GM18520 (cell line): ENCODE results near the gene MALT1.
"Not testable (repeated sequence)": the region's sequence is repeated elsewhere in the genome, so short reads cannot be mapped to it uniquely, and the experiment has no call there.

Experiments used
- ATAC-seq: cut with Tn5 transposase; IDR thresholded peaks from one replicate; pipeline ENCODE4 v1.9.1; 2021; ENCODE audit not compliant: unreplicated experiment

Gene MALT1

DNA sequence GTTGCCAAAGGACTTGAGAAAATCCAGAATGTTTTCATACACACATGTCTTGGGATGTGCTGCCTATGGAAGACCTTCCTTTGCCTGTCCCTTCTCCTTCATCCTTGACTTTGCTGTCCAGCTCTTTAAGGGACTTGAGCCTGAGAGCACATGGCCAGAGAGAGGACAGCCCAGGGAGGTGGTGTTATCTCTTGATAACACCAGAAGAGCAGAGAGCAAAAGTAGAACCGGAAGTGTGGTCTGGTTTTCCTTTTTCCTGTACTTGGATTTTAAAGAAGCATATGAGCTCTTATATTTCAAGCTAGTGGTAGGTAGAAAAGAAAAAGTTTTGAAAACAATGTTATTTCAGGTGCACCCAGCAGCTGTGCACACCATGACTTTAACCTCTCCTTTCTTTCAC, 99.3 kb downstream of the MALT1 start:
- ATAC-seq: no peak

DNA sequence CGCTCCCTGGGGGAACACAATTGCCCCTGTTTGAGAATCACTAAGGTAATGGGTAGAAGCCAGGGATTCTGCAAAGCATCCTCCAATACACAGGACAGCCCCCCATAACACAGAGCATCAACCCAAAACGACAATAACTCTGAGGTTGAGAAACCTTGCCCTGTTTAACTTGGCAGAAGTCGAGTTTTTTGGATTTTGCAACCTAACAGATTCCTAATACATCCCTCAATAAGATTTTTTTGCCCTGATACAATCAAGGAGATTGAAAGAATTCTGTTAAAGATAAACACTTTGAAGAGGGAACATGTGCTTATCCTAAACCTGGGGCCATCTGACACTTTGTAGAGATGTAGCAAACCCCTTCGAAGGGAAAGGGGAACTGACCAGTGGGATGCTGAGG, 100.9 kb downstream of the MALT1 start:
- ATAC-seq: no peak

DNA sequence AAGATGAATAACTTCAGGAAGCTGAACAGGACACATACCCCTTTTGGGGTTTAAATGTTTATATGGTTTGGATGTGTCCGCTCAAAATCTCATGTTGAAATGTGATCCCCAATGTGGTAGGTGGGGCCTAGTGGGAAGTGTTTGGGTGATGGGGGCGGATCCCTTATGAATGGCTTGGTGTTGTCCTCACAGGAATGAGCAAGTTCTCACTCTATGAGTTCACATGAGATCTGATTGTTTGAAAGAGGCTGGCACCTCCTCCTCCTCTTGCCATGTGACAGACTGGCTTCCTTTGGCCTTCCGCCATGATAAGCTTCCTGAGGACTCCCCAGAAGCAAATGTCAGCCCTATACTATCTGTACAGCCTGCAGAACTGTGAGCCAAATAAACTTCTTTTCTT, 104.8 kb downstream of the MALT1 start:
- no peak for ATAC-seq

DNA sequence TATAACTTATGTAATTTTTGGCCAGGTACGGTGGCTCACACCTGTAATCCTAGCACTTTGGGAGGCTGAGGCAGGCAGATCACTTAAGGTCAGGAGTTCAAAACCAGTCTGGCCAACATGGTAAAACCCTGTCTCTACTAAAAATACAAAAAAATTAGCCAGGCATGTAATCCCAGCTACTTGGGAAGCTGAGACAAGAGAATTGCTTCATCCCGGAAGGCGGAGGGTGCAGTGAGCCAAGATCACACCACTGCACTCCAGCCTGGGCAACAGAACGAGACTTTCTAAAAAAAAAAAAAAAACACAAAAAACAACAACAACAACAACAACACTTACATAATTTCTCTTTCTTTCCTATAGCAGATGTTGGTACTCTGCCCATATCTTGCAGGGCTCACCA, 105.3 kb downstream of the MALT1 start:
- ATAC-seq: not testable (repeated sequence)

DNA sequence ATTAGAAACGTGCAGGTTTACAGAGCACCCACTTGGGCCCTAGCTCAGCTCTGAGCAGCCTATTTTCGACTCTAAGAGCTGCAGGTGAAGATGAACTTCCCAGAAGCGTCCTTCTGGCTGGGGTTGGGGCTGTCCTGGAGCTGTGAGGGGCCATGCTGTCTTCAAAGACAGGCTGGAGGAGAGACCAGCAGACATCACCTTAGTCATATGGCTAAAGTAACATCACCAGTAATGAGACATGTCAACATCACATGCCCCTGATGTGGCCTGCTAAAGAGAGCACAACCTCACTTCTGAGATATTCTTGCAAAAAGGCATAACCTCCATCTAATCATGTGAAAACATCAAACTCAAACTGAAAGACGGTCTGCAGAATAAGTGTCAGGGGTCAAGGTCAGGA, 106.2 kb downstream of the MALT1 start:
- no peak for ATAC-seq

DNA sequence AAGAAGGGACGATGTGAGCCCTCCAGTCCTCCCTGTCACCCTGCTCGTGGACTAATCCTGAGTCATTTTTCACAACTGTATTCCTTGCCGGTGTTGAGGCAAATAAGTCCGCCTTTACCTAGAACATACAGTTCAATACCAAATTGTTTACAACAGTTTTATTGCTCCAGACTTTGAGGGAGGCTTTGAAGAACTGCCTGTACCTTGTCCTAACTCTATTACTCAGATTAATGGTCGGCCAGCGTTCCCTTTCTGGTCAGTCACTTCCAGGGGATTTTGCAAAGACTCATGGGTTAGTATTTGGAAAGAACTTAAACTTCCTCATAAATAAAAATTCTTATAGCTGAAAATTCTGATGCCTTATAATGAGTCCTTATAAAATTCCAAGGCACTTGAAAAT, 108.3 kb downstream of the MALT1 start:
- ATAC-seq: no peak

DNA sequence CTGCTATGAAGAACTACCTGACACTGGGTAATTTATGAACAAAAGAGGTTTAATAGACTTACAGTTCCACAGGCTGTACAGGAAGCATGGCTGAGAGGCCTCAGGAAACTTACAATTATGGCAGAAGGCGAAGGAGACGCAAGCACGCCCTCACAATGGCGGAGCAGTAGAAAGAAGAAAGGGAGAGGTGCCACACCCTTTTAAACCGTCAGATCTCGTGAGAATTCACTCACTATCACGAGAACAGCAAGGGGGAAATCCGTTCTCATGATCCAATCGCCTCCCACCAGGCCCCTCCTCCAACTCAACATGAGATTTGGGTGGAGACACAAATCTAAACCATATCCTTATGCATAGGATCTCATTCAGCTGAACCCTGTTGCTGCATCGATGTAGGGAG, 108.8 kb downstream of the MALT1 start:
- no peak for ATAC-seq

DNA sequence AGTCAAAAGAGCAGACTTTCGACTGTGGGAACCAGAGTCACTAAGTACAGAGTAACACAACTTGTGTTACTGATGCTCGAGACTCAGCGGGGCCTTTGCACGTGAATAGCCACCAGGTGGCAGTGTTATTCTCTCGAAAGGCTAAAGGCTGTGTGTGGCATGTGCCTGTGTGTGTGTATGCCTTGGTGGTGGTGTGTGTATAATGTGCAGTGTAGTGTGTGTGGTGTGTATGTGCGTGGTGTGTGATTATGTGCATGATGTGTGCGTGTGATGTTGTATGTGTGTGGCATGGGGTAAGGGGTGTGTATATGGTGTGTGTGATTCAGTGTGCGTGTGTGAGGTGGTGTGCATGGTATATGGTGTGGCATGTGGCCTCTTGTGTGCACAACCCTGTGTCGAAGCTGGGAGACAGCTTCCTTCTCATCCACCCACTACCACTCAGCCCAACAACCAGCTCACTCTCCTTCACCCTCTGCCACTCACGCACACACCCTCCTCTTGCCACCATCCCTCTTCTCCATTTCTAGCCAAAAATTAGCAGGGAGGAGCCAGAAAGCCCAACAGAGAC, 110.4 kb downstream of the MALT1 start:
- ATAC-seq: no peak

DNA sequence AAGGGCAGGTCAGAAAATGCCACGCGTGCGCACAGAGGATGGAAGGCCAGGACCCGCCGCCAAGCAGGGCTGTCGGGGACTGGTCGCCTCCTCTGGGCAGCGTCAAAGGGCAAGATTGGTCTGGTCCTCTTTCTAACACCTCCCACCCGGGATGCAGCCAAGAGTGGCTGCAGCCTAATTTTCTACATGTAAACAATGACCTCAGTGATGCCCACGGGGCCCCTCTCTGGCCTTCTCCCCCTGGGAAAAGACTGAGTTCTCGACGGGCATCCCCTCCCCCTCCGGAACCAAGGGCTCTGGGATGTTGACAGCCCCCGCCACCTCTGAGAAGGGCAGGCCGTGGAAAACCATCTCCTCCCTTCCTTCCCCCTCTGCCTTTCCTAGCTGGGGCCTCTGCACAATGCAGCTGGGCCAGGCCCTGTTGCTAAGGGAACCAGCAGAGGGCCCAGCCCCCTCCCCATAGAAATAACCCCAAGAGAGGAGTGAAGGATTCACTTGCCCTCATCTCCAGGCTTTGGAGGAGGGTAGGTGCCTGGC, 113.4 kb downstream of the MALT1 start:
- no peak for ATAC-seq

DNA sequence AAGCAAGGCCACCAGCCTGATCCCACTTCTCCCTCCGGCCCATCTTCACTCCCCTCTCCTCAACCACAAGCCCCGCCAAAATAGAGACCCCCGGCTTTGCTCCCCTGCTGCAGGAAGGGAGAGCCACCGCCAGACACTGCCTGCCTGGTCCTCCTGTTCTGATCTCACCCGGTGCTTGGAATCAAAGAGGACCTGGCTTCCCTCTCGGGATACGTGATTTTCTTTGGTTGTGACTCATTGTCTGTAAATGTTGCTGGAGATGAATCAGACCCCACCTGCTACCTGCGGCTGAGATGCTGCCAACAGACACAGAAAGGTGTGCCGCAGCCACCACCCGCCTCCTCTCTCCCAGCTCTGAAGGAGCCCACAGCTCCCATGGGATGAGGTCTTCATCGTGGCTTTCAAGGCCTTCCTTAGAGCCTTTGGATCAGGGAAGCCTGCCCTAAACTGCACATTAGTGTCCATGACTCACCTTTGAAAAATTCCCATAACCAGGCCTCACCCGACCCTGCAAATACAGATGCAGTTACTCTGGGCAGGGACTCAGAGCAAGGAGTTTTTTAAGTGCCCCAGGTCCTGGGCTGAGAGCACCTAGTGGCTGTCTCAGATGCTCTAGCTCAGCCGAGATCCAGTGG, 114.0 kb downstream of the MALT1 start:
- no peak for ATAC-seq

DNA sequence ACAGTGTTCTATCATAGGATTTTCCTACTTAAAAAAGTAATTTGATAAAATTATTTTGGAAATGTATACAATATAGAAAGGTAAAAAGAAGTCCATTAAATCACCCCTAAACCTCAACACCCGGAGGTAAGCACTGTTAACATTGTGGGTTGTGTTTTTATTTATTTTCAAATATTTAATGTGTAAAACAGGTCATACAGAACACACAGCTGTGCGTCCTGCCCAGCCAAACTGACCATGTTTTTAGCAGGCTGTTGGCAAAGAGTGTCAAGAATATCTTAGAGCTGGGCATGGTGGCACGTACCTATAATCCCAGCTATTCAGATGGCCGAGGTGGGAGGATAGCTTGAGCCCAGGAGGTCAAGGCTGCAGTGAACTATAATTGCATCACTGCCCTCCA, 114.6 kb downstream of the MALT1 start:
- no peak for ATAC-seq

DNA sequence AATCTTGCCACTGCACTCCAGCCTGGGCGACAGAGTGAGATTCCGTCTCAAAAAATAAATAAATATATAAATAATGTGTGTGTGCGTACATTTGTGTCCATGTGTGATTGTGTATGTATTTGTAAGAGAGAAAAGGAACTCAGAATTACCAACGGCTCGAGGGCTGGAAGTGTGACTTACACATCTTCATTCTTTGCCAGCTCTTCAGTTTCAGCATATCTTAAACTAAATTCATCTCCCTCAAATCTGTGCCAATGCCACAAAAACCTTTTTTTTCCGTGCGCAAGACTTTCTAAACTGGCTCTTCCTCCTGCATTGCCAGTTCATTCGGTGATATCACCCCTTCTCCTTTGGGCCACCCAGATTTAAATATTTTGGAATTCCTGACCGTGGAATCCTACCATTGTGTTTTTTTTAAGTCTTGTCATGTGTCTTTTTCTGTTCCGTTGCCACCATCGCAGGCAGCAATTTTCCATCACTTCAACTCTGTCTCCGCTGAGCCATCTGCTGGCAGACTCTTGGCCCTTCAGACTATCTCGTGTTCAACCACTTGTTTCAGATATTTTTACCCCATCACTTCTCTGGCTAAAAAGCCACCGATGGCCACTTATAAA, 116.4 kb downstream of the MALT1 start:
- ATAC-seq: no peak

DNA sequence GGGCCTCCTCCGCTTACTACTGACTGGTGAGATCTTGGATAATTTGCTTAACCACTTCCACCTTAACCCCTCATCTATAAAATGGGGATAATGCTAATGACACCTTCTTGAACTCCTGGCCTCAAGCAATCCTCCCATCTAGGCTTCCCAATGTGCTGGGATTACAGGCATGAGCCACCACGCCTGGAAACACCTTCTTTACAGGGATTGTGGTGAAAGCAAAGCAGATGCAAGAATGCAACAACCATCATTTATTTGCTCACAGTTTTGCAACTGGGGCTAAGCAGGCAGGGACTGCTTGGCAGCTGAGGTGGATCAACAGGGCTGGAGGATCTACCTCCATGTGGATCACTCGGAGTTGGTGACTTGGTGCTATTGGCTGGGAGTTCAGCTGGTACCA, 117.2 kb downstream of the MALT1 start:
- no peak for ATAC-seq

DNA sequence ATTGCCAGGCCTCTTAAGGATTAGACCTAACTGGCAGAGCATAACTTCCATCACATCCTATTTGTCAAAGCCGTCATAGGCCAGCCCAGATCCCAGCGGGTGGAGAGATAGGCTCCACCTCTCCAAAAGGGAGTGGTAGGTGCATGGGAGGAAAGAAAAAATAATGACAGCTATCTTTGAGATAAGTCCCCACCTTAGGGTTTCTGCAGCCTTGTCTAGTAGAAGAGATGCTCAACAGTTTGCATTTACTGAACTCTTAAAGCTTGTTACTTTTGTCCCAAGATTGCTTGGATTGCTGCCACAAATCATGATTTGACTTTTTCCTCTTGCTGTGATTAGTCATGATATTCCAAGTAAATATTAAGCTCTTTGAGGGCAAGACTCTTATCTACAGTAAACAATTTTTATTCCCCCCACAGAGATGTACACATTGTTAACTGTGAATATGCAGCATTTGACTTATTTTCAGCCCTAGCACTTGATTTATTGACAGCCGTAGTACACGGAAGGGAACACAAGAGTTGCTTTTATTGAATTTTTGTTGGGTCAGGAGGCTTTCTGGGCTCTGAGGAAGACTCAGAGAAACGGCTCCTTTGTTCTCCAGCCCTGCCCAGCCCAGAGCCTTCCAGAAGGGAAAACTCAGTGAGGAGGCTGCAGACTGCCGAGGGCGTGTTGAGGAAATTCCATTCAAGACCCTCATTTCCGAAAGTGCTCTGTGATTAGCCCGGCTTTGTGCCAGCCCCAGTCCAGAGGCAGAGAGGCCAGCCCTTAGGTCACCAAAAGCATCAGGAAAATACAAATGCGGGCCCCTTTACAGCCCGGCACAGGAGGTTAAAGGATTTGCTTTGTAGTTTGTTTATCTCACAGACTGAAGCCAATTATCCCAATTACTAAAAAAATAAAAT, 118.0 kb downstream of the MALT1 start:
- ATAC-seq: no peak

DNA sequence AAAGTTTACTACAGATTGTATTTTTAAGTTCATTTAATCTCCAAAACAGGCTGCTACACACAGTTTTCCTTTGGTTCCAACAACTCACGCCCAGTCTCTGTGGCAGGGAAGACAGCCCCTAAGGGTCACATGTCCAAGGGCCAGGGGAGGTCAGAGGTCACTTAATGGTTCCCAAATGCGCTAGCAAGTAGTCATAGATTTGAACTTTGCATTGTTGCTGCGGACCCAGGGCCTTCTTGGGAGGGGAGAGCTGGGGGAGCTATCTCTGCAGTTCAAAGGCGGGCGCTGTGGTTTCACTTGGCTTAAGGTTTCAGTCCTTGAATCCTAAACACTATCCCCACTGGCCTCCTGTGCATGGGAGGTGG, 118.6 kb downstream of the MALT1 start:
- no peak for ATAC-seq

DNA sequence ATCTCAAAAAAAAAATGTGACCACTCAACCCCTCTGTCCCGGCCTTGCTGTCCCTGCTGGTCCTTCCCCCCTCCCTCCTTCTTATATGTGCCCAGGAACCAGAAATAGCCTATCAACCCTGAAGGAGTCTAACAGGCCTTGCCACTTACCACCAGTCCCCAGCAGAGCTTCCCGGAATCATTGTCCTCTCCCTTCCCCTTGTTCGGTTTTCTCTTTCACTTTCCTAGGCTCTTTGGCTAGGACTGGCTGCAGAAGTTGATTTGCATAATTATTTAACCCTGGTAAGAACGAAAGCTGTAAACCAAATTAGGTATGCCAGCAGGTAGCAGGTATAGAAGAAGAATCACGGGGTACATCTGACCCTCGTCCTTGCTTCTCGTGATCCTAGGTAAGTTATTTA, 120.8 kb downstream of the MALT1 start:
- peak; percentile 81 for ATAC-seq

DNA sequence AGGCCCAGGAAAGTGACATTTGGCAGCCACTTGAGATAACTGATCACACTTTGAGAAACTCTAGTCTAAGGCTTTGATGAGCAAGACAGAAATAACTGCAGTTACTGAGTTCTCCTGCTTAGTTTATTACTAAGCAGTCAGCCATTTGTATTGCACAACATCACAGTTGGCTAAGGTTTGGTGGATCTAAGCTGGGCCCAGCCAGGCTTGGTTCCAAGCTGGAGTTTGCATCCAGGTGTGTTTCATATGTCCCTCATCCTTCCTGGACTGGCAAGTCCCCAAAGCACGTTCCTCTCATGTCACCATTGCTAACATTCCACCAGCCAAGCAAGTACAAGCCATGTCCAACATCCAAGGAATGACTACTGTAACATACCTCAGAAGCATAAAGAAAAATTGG, 122.1 kb downstream of the MALT1 start:
- no peak for ATAC-seq

DNA sequence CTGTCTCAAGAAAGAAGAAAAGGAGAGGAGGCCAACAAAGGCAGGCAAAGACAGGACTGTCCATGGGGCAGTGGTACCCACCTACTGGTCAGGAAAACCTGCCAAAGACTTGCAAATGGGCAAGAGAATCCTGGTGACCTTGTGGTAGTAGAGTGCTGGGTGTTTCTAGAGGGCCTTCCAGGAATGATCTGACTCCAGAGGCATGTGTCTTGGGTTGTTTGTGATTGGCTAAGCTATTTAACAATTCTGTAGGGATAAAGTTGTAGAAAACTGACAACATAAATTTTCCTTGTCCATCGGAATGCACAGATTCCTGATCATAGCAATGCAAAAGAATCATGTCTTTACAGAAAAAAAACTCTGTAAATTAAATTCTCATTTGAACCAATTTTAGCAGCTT, 125.0 kb downstream of the MALT1 start:
- ATAC-seq: no peak

DNA sequence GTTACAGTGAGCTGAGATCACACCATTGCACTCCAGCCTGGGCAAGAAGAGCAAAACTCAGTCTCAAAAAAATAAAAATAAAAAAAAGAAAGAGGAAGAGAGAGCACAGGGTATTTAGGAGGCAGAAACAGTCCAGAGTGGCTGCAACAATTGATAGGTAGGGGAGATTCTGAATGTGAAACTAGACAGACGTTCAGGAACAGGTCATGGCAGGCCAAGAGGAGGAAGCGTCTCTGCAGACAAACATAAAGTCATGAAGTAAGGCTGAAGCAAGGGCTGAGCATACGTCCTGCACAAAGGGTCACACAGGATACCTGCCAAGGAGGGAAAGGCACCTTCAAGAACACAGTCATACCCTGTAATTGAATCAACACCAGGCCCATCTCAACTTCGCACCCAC, 129.3 kb downstream of the MALT1 start:
- peak; percentile 53 for ATAC-seq

DNA sequence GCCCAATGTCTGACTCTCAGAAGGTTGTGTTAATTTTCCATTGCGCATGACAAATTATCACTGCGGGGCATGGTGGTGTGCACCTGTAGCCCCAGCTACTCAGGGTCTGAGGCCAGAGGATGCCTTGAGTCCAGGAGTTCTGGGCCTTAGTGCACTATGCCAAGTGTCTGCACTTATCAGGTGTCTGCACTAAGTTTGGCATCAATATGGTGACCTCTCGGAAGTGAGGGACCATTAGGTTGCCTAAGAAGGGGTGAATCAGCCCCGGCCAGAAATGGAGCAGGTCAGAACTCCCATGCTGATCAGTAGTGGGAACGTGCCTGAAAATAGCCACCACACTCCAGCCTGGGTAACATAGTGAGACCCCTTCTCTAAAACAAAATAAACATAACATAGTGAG, 131.7 kb downstream of the MALT1 start:
- ATAC-seq: no peak

DNA sequence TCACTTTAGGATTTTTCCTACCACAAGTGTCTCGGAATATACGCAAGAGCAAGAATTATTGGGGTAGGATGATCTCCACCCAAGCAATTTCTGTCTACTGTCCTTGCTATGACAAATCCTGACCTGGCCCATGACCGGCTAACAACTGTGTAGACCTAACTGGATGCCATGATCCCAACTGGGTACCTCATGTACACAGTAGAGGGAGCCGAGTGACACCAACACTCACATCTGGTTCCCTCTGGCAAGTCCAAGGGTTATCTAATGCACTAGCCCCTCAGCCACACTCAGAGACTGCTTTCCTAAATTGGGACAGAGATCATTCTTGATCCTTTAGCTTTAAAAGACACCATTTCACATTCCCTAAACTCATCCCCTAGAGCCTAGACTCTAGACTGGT, 132.7 kb downstream of the MALT1 start:
- ATAC-seq: no peak
